Thoracic aorta (tissue), 2 donors: ENCODE measurements around the gene CCDC3. TPM values are rescaled to one million over a fixed set of nuclear protein-coding genes. Genes with fewer than 3 reads are reported as not detected.
"Not testable (repeated sequence)": the region's sequence is repeated elsewhere in the genome, so short reads cannot be mapped to it uniquely, and the experiment has no call there.

Experiments
- ATAC-seq: fragments of 150-250 bp; one replicate; pipeline ENCODE4 v1.8.0; 2017; ENCODE audit warnings: low read depth; ENCODE audit not compliant: insufficient number of reproducible peaks, low FRiP score
- DNase-seq: peaks from one replicate; pipeline ENCODE4 v3.0.0-alpha.2; 2020; ENCODE audit warnings: low spot score
- H3K27ac ChIP-seq, 2 donors: fragments of 200-600 bp; sonication (generic); 1 replicate in 1 of 2; 2 replicates in 1 of 2; pipeline ENCODE4 v1.5.1; 2016; ENCODE audit warnings: mild to moderate bottlenecking in 2 of 2, moderate library complexity in 2 of 2
- H3K27me3 ChIP-seq: fragments of 200-600 bp; sonication (generic); replicated peaks from 2 replicates; pipeline ENCODE4 v1.6.0; 2016; ENCODE audit warnings: mild to moderate bottlenecking; ENCODE audit not compliant: insufficient read depth
- H3K36me3 ChIP-seq: fragments of 200-600 bp; sonication (generic); one replicate; pipeline ENCODE4 v1.5.1; 2016
- H3K4me1 ChIP-seq, 2 donors: fragments of 200-600 bp; sonication (generic); 1 replicate in 1 of 2; 2 replicates in 1 of 2; pipeline versions ENCODE4 v1.5.1 to v1.6.0; 2016; ENCODE audit warnings: low read depth in 2 of 2, mild to moderate bottlenecking in 1 of 2; ENCODE audit not compliant: control insufficient read depth in 1 of 2
- H3K4me3 ChIP-seq: fragments of 200-600 bp; sonication (generic); 2 replicates; pipeline ENCODE4 v1.5.1; 2016; ENCODE audit warnings: mild to moderate bottlenecking
- H3K9me3 ChIP-seq: fragments of 200-600 bp; sonication (generic); 2 replicates; pipeline ENCODE4 v1.5.1; 2016
- CTCF ChIP-seq: fragments of 200-600 bp; sonication (generic); IDR thresholded peaks from one replicate; pipeline ENCODE4 v1.5.1; 2019; ENCODE audit warnings: antibody characterized with exemption
- total RNA-seq, 2 donors: library from RNA; depleted of rRNA; stranded (reverse); fragments of >200 nt; gene quantifications; one replicate each; pipeline versions ENCODE4 v1.1.0 to v1.2.3, GENCODE V29; 2016

The CCDC3 gene
- total RNA-seq, 2 donors from 2014 or later: 127 to 137 TPM

GRCh38 chr10:12985347-12985746 lies 16.2 kb downstream of the CCDC3 start:
- no peak overlapping the region for H3K27ac ChIP-seq
- H3K4me1 ChIP-seq: peaks cover 0 to 33% of the 10 kb centered on the region in 2 donors
- H3K9me3 ChIP-seq: no peaks in the 10 kb centered on the region
- no peak for DNase-seq
- H3K27me3 ChIP-seq: no peaks in the 10 kb centered on the region
- no peaks in the 10 kb centered on the region for H3K36me3 ChIP-seq
- no peak overlapping the region for H3K4me3 ChIP-seq
- no peak for TF ChIP-seq CTCF
- ATAC-seq: no peak

GRCh38 chr10:12984165-12984747 lies 17.3 kb downstream of the CCDC3 start:
- H3K27me3 ChIP-seq: no peaks in the 10 kb centered on the region
- peaks cover 0 to 28% of the 10 kb centered on the region in 2 donors for H3K4me1 ChIP-seq
- ATAC-seq (no peak), DNase-seq (no peak)
- no peak for TF ChIP-seq CTCF
- no peaks in the 10 kb centered on the region for H3K36me3 ChIP-seq
- no peaks in the 10 kb centered on the region for H3K9me3 ChIP-seq
- H3K27ac ChIP-seq: no peak overlapping the region
- no peak overlapping the region for H3K4me3 ChIP-seq

DNA sequence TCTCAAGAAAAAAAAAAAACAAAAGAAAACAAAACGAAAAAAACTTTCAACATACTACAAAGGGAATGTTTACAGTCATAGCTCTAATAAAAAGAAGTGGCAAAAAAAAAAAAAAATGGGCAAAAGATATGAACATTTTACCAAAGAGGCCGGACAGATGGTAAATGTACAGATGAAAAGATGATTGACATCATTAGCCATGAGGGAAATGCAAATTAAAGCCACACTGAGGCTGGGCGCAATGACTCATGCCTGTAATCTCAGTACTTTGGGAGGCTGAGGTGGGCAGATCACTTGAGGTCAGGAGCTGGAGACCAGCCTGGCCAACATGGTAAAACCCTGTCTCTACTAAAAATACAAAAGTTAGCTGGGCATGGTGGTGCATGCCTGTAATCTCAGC lies 17.9 kb downstream of the CCDC3 start:
- not testable (repeated sequence) for H3K27me3 ChIP-seq, ATAC-seq, DNase-seq, H3K27ac ChIP-seq, H3K4me3 ChIP-seq, H3K36me3 ChIP-seq, H3K9me3 ChIP-seq
- H3K4me1 ChIP-seq: peaks cover 0 to 22% of the 10 kb centered on the region in 2 donors

- Histone ChIP-seq H3K27me3 (no peaks in the 10 kb centered on the region), H3K4me1 (peaks cover 0 to 23% of the 10 kb centered on the region in 2 donors), H3K27ac (no peak overlapping the region), H3K9me3 (no peaks in the 10 kb centered on the region), H3K36me3 (no peaks in the 10 kb centered on the region), H3K4me3 (no peak overlapping the region)
- peak; percentile 75 for ATAC-seq
- DNase-seq: no peak
- no peak for TF ChIP-seq CTCF
Measured at GRCh38 chr10:12981570-12981969, 19.9 kb downstream of the CCDC3 start.

DNA sequence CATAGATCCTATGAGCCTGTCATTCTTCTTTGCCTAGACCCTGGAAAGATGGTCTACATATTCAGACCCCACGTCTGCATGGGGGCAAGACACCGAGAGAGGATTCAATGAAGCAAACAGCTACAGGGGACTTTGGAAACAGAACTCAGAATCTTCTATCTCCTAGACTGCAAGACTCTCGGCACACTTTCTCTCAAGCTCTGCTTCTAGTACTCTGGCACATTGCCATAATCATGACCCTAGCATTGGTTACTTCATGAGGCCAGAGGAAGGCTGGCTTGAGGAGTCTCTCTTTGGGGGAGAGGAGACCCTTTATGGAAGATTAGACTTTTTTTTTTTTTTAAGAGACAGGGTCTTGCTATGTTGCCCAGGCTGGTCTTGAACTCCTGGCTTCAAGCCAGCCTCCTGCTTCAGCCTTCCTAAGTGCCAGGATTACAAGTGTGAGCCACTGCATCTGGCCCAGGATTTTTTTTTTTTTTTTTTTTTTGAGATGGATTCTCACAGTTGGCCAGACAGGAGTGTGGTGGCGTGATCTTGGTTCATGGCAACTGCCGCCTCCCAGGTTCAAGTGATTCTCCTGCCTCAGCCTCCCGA lies 20.7 kb downstream of the CCDC3 start:
- no peak for TF ChIP-seq CTCF
- Histone ChIP-seq H3K27ac (no peak overlapping the region), H3K9me3 (no peaks in the 10 kb centered on the region), H3K27me3 (no peaks in the 10 kb centered on the region), H3K4me3 (no peak overlapping the region), H3K4me1 (peaks cover 0 to 31% of the 10 kb centered on the region in 2 donors), H3K36me3 (no peaks in the 10 kb centered on the region)
- DNase-seq: no peak
- ATAC-seq: no peak
